Prostate gland (tissue), 2 donors: ENCODE measurements around the gene RNF4.
"Not testable (repeated sequence)": the region's sequence is repeated elsewhere in the genome, so short reads cannot be mapped to it uniquely, and the experiment has no call there.

Experiments used
- POLR2A ChIP-seq: fragments of 450-650 bp; IDR thresholded peaks from one replicate; pipeline ENCODE4 v1.6.1; 2016; ENCODE audit warnings: antibody characterized with exemption, mild to moderate bottlenecking
- TF ChIP-seq, protein P1 (sequence below), 4 experiments: fragments of 200-600 bp in 2 of 4; fragments of 450-650 bp in 2 of 4; sonication (generic) in 2 of 4; IDR thresholded peaks; 1 replicate in 3 of 4; 2 replicates in 1 of 4; pipeline ENCODE4 v1.5.1; 2016 to 2019; ENCODE audit warnings: antibody characterized with exemption in 4 of 4, mild to moderate bottlenecking in 2 of 4, moderate library complexity in 2 of 4

- TF ChIP-seq, protein P1, sequence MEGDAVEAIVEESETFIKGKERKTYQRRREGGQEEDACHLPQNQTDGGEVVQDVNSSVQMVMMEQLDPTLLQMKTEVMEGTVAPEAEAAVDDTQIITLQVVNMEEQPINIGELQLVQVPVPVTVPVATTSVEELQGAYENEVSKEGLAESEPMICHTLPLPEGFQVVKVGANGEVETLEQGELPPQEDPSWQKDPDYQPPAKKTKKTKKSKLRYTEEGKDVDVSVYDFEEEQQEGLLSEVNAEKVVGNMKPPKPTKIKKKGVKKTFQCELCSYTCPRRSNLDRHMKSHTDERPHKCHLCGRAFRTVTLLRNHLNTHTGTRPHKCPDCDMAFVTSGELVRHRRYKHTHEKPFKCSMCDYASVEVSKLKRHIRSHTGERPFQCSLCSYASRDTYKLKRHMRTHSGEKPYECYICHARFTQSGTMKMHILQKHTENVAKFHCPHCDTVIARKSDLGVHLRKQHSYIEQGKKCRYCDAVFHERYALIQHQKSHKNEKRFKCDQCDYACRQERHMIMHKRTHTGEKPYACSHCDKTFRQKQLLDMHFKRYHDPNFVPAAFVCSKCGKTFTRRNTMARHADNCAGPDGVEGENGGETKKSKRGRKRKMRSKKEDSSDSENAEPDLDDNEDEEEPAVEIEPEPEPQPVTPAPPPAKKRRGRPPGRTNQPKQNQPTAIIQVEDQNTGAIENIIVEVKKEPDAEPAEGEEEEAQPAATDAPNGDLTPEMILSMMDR (IDR thresholded peaks at IDR 0.05) = not testable (repeated sequence)
- TF ChIP-seq POLR2A = not testable (repeated sequence)
Observed at GRCh38 chr4:2546961-2547691, 78.2 kb downstream of the RNF4 start.
